NCI-H226 (cell line): ENCODE measurements around the gene FOXP4.

Experiments
- DNase-seq: peaks from one replicate; pipeline ENCODE4 v3.0.0-alpha.2; 2015

The FOXP4 gene

GRCh38 chr6:41548098-41548840, 2.1 kb downstream of the FOXP4 start:
- DNase-seq, result no peak

- DNase-seq, result no peak
Observed at GRCh38 chr6:41548841-41549642, 2.9 kb downstream of the FOXP4 start.

- DNase-seq, result no peak
Observed at GRCh38 chr6:41549673-41550072, 3.5 kb downstream of the FOXP4 start.

- no peak for DNase-seq
Observed at GRCh38 chr6:41551086-41551700, 5.0 kb downstream of the FOXP4 start.

GRCh38 chr6:41551857-41552256, 5.7 kb downstream of the FOXP4 start:
- no peak for DNase-seq

- DNase-seq, result no peak
Observed at GRCh38 chr6:41552723-41553122, 6.5 kb downstream of the FOXP4 start.

GRCh38 chr6:41553405-41553999, 7.3 kb downstream of the FOXP4 start:
- DNase-seq, result no peak

- no peak for DNase-seq
Observed at GRCh38 chr6:41555326-41556300, 9.4 kb downstream of the FOXP4 start.

- DNase-seq, result no peak
Observed at GRCh38 chr6:41557335-41557734, 11.2 kb downstream of the FOXP4 start.

GRCh38 chr6:41558033-41558807, 12.0 kb downstream of the FOXP4 start:
- no peak for DNase-seq

GRCh38 chr6:41559655-41560427, 13.7 kb downstream of the FOXP4 start:
- DNase-seq, result no peak

- DNase-seq, result no peak
Observed at GRCh38 chr6:41560431-41561192, 14.4 kb downstream of the FOXP4 start.

GRCh38 chr6:41561416-41561815, 15.2 kb downstream of the FOXP4 start:
- DNase-seq, result no peak

- no peak for DNase-seq
Observed at GRCh38 chr6:41561931-41562911, 16.0 kb downstream of the FOXP4 start.

GRCh38 chr6:41563060-41563776, 17.0 kb downstream of the FOXP4 start:
- DNase-seq, result no peak

GRCh38 chr6:41564448-41565142, 18.4 kb downstream of the FOXP4 start:
- DNase-seq, result no peak

- no peak for DNase-seq
Observed at GRCh38 chr6:41565701-41566100, 19.5 kb downstream of the FOXP4 start.
